Smooth muscle cell of the brain vasculature (primary cell): ENCODE results near the gene SAV1.
A peak's percentile ranks its signal among the peaks of the same experiment; 100 is the strongest.
"Not testable (repeated sequence)": the region's sequence is repeated elsewhere in the genome, so short reads cannot be mapped to it uniquely, and the experiment has no call there.

Experiments used
- DNase-seq: peaks from one replicate; pipeline ENCODE4 v3.0.0-alpha.2; 2012; ENCODE audit warnings: low read depth, low spot score

Gene SAV1

DNA sequence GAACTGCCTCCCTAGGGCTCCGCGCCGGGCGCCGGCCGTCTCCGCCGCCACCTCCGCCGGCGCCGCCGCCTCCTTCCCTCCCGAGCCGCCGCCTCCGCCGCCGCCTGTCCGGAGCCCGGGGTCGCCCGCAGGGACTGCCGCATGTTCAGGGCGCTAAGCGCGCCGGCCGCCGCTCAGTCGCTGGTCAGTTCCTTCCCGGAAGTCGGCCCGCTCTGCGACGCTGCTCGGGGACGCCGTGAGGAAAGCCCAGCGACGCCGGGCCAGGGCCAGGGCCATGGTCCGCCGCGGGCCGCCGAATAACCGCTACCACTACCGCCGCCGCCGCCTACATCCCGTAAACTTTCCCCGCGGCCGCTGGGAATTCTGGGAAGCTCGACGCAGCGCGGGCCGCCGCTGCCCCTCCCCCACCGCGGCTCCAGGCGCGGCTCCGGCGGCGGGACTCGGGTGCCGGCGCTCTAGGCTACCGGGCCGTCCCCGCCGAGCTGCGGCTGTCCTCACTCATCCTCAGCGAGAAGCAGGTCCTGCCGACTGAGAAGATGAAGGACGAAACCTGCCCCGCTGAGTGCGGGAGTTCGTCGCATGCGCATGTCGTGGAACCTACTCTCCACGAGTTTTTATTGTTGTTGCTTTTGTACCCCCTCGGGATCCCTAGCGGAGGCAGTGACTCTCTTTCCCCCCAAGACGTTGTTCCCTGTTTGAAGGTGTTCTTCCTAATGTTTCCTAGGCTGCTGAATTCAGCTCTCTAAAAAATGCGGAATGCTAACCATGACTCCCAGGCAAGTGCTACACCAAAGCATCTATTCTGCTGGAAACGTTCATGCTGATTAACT lies at the start of gene SAV1:
SAV1 (minus strand) TSS at position 311 of the 830 bp plus-strand sequence. CDS start 339 bp downstream, outside the sequence.
- peak; percentile 57 for DNase-seq

DNA sequence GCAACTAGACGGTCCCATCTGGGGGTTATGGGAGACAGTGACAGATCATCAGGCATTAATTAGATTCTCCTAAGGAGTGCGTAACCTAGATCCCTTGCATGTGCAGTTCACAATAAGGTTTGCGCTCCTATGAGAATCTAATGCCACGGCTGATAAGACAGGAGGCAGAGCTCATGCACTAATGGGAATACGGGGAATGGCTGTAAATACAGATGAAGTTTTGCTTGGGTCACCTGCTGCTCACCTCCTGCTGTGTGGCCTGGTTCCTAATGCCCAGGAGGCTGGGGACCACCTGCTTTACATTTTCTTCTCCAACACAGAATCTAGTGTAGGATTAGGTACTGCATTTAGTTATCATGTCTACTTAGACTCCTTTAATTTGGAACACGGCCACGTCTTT lies 49.7 kb upstream of the SAV1 start:
- DNase-seq, result no peak

GRCh38 chr14:50714450-50715073 lies 46.5 kb upstream of the SAV1 start:
- DNase-seq, result peak; percentile 9

- DNase-seq, result no peak
Measured at GRCh38 chr14:50711043-50711442, 42.9 kb upstream of the SAV1 start.

- DNase-seq, result no peak
Measured at GRCh38 chr14:50705026-50705593, 37.0 kb upstream of the SAV1 start.

DNA sequence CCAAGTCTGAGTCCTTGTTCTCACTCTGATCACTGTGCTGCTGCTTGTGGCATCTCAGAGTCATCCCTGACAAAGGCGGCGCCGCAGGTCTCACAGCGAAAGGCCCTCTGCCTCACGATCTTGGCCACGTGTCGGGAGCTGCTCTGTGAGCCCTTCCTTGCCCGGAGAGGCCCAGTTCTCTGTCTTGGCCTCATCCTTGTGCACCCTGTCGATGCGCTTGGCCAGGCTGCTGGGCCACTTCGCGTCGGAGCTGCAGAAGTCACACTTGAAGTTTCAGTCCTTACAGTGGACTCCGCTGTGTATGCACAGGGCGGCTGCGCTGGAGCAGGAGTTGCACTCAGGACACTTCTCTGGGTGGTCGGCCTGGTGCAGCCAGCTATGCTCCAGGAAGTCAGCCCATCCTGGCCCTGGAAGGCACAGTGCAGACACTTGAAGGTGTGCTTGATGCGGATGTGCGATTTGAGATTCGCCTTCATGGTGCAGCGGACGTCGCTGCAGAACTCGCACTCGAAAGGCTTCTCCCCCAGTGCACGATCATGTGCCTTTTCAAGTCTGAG lies 36.4 kb upstream of the SAV1 start:
- no peak for DNase-seq

DNA sequence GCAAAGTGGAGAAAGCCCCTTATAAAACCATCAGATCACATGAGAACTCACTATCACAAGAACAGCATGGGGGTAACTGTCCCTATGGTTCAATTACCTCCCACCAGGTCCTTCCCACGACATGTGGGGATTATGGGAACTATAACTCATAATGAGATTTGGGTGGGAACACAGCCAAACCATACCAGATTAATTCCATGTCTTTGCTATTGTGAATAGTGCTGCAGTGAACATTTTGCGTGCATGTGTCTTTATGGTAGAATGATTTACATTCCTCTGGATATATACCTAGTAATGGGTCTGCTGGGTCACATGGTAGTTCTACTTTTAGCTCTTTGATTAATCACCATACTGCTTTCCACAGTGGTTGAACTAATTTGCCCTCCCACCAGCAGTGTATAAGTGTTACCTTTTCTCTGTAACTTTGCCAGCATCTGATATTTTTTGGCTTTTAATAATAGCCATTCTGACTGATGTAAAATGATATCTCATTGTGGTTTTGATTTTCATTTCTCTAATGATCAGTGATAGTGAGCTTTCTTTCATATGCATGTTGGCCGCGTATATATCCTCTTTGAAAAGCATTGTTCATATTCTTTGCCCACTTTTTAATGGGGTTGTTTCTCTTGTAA lies 29.7 kb upstream of the SAV1 start:
- DNase-seq, result no peak

GRCh38 chr14:50694260-50694659 lies 26.2 kb upstream of the SAV1 start:
- DNase-seq, result not testable (repeated sequence)

DNA sequence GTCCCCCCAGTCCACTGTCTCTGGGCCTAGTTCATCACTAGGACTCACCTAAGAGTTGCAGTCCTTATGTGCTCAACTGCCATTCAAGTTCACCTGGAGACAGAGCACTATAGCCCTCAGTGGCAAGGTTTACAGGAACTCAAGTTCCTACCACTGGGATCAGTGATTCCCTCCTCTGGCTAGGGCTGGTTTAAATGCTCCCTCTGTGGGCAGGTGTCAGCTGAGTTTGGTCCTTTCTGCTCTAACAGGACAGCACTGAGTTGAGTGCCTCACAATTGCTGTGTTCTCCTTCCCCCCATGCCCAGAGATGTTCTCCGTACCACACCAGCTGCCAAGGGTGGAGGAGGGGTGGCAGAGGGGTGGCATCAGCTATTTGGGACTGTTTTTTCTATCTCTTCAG lies 20.8 kb upstream of the SAV1 start:
- DNase-seq, result no peak

GRCh38 chr14:50679674-50680073 lies 11.6 kb upstream of the SAV1 start:
- DNase-seq, result no peak

- no peak for DNase-seq
Measured at GRCh38 chr14:50678163-50678562, 10.1 kb upstream of the SAV1 start.

DNA sequence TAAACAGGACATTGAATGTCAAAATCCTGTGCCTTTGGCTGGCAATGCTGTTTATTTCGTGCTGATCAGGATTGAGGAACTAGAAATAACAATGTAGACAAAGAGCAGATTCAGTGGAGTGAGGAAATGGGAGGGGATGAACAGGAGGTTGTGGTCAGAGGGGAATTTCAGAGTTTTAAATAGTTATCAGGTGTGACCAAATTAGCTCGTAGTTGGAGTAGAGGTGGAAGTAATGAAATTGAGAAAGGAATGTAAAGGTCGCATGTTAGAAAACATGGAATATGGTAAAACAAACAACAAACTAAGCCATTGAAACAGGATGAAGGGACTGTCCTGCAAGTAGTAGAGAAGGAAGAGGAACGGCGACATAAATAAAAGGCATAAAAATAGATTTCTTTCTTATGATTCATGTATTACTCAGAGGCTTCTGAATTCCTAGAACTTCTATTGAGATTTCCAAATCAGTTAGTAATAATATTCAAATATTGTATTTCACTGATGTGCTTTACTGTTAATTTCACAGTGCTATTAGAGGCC lies 9.5 kb upstream of the SAV1 start:
- no peak for DNase-seq

GRCh38 chr14:50676814-50677516 lies 8.9 kb upstream of the SAV1 start:
- DNase-seq, result no peak

DNA sequence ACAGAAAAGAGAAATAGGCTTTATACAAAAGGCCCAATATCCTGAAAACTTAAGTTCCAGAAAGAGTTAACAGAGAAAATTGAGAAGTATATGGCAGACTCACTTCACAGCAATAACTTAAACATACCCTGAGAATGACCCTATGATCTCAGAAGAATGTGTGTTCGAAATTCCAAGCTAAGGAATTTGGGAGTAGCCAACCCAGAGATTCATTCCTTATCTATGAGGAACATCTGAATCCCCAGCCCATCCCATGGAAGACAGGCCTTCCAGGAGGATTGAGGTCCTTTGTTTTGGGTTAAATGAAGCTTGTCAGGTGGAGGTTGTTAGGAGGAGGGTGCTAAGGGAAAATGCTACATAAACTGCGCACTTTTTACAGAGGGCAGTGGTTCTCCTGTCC lies 7.5 kb upstream of the SAV1 start:
- no peak for DNase-seq

- DNase-seq, result no peak
Measured at GRCh38 chr14:50670866-50671256, 2.8 kb upstream of the SAV1 start.

DNA sequence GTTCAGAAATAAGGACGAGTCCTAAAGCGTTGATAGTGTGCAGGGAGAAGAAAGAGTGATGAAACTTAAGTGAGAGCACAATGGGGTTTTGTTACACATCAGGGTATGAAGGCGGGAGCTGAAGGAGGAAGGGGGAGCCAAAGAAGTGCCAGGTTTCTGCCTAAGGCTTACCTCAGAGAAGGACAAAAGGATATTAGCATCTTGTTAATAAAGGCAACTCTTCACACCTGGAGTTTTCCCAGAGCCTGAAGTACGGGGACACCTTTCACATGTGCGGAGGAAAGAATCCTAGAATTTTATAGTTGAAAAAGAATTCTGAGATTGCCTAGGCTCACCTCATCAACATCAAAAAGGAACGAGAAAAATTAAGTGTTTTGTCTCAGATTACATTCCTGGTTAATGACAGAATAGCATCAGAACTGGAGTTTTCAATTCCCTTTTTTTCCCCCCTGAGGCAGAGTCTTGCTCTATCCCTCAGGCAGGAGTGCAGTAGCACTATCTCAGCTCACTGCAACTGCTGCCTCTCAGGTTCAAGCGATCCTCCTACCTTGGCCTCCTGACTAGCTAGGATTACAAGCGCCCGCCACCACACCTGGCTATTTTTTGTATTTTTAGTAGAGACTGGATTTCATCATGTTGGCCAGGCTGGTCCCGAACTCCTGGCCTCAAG lies 2.2 kb upstream of the SAV1 start:
- no peak for DNase-seq

GRCh38 chr14:50669441-50669986 lies 1.4 kb upstream of the SAV1 start:
- DNase-seq, result no peak

GRCh38 chr14:50668826-50669143 lies 679 bp upstream of the SAV1 start:
- DNase-seq, result no peak

GRCh38 chr14:50667684-50667995 lies 466 bp downstream of the SAV1 start:
- no peak for DNase-seq

GRCh38 chr14:50666772-50667683 lies 1.1 kb downstream of the SAV1 start:
- DNase-seq, result no peak
